ENCODE data around the gene NOTCH4.

NOTCH4 gene

GRCh38 chr6:32183483-32184083 lies 40.3 kb downstream of the NOTCH4 start:
- no peak for DNase-seq (ENCODE audit: low read depth)
- no peak for TF ChIP-seq CTCF (conservative IDR thresholded peaks at IDR 0.05; ENCODE audit: low read length)
- H3K4me3 ChIP-seq (ENCODE audit: low read length) = no peak overlapping the region

- no peak overlapping the region for H3K4me3 ChIP-seq (ENCODE audit: low read length)
- no peak for DNase-seq (ENCODE audit: low read depth)
- no peak for TF ChIP-seq CTCF (conservative IDR thresholded peaks at IDR 0.05; ENCODE audit: low read length)
These were observed 40.8 kb downstream of the NOTCH4 start for GRCh38 chr6:32183030-32183429.

- no peak for DNase-seq (ENCODE audit: low read depth)
- TF ChIP-seq CTCF (conservative IDR thresholded peaks at IDR 0.05; ENCODE audit: low read length) = no peak
- H3K4me3 ChIP-seq (ENCODE audit: low read length) = no peak overlapping the region
These were observed 41.3 kb downstream of the NOTCH4 start for GRCh38 chr6:32182555-32182981.

- TF ChIP-seq CTCF (conservative IDR thresholded peaks at IDR 0.05; ENCODE audit: low read length) = no peak
- no peak overlapping the region for H3K4me3 ChIP-seq (ENCODE audit: low read length)
- DNase-seq (ENCODE audit: low read depth) = no peak
These were observed 41.8 kb downstream of the NOTCH4 start for GRCh38 chr6:32181915-32182529.

GRCh38 chr6:32181148-32181702 lies 42.6 kb downstream of the NOTCH4 start:
- no peak for TF ChIP-seq CTCF (conservative IDR thresholded peaks at IDR 0.05; ENCODE audit: low read length)
- no peak overlapping the region for H3K4me3 ChIP-seq (ENCODE audit: low read length)
- DNase-seq (ENCODE audit: low read depth) = no peak

- H3K4me3 ChIP-seq (ENCODE audit: low read length) = no peak overlapping the region
- no peak for DNase-seq (ENCODE audit: low read depth)
- no peak for TF ChIP-seq CTCF (conservative IDR thresholded peaks at IDR 0.05; ENCODE audit: low read length)
These were observed 44.0 kb downstream of the NOTCH4 start for GRCh38 chr6:32179766-32180405.
